HEK293 (cell line): ENCODE results near the gene RPRD1A.

Experiments
- FEZF1 ChIP-seq: fragments of 450-650 bp; formaldehyde crosslinking; IDR thresholded peaks from 2 replicates; pipeline ENCODE4 v1.5.1; 2016; ENCODE audit warnings: missing biosample characterization, missing genetic modification characterization
- GLI2 ChIP-seq: fragments of 450-650 bp; formaldehyde crosslinking; IDR thresholded peaks from 2 replicates; pipeline ENCODE4; 2017; ENCODE audit warnings: missing biosample characterization, missing genetic modification characterization, low read depth, borderline replicate concordance
- ZNF510 ChIP-seq: fragments of 450-650 bp; formaldehyde crosslinking; IDR thresholded peaks from 2 replicates; pipeline ENCODE4 v1.5.1; 2018; ENCODE audit warnings: mild to moderate bottlenecking, missing genetic modification characterization, missing biosample characterization; ENCODE audit not compliant: insufficient replicate concordance
- ZNF76 ChIP-seq: fragments of 450-650 bp; formaldehyde crosslinking; IDR thresholded peaks from 2 replicates; pipeline ENCODE4; 2016; ENCODE audit warnings: low read depth, missing biosample characterization, missing genetic modification characterization, borderline replicate concordance
- TF ChIP-seq, protein P1 (sequence below): fragments of 450-650 bp; formaldehyde crosslinking; IDR thresholded peaks from 2 replicates; pipeline ENCODE4 v1.5.1; 2016; ENCODE audit warnings: missing biosample characterization, missing genetic modification characterization

DNA sequence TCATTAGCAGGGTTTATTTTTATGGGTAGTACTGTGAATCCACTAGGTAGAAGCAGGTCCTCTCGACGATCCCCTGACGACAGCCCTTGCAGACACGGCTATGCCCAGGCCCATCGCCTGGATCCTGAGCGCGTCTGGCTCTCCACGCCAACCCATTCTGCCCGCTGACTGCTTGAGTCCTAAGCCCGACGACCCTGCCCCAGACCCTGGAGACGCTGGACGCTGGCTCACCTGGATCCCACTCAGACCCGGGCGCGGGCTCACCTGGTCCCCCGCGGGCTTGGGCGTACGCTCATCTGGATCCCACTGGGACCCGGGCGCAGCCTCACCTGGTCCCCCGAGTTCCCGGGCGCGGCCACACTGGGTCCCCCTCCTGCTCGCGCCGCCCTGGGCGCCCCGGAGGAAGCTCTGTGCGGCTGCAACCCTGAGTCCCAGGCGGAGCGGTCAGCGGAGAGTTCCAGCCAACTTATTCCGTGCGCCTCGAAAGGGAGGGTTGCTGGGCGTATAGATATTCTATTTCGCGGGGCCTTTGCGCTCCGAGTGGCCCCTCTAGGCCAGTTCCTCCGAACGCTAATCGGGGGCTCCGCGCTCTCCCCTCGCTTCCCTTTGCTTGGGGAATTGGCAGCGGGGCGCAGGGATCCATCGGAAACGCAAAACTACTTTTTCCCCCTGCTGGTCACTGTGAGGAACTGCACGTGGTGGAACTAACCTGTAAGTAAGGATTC lies 117.3 kb downstream of the RPRD1A start:
- TF ChIP-seq FEZF1 (no peak), ZNF76 (tag by site-specific recombination) (no peak), ZNF510 (tag by site-specific recombination) (no peak), GLI2 (no peak)
- TF ChIP-seq, protein P1, sequence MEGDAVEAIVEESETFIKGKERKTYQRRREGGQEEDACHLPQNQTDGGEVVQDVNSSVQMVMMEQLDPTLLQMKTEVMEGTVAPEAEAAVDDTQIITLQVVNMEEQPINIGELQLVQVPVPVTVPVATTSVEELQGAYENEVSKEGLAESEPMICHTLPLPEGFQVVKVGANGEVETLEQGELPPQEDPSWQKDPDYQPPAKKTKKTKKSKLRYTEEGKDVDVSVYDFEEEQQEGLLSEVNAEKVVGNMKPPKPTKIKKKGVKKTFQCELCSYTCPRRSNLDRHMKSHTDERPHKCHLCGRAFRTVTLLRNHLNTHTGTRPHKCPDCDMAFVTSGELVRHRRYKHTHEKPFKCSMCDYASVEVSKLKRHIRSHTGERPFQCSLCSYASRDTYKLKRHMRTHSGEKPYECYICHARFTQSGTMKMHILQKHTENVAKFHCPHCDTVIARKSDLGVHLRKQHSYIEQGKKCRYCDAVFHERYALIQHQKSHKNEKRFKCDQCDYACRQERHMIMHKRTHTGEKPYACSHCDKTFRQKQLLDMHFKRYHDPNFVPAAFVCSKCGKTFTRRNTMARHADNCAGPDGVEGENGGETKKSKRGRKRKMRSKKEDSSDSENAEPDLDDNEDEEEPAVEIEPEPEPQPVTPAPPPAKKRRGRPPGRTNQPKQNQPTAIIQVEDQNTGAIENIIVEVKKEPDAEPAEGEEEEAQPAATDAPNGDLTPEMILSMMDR (tag by site-specific recombination): peak; percentile 62
